ENCODE measurements around the gene EOMES.

DNA sequence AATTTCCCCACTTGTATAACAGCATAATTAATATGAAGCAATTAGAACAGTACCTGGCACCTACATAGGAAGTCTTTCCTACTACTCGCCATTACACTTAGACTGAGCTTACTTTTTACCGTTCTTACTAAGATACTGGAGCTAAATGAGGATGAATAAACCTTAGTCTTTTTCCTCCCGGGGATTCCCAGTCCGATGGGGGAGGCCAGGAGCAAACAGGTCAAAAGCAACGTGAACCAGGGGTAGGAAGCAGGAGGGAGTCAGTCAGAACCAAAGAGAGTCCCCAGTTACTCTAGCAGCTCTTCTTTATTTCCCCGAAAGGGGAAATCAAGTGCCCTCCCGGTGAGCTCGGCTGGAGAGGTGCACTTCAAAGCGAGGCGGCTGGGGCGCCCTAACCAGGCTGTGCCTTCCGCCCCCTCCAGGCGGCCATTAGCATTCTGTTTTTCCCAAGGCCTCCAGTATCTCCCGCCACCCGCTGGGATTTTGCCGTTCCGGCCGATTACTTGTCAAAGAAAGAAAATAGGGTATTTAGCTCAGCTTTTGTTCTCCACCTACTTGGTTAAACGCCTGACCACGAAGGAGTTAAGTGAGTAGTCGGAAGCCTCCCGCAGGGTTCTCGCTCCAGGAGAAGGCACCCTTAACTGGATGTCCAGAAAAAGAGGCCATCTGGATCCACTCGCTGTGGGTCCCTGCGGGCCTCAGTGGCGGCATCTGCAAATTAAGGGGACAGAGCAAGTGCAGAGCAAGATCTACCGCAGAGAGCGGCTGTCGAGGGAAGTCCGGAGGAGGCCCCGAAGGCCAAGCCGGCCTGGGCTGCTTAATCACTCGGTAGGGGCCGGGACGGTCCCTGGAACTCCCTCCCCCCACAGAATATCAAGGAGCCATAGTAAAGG, 6.3 kb upstream of the EOMES start:
- TF ChIP-seq, protein P1, sequence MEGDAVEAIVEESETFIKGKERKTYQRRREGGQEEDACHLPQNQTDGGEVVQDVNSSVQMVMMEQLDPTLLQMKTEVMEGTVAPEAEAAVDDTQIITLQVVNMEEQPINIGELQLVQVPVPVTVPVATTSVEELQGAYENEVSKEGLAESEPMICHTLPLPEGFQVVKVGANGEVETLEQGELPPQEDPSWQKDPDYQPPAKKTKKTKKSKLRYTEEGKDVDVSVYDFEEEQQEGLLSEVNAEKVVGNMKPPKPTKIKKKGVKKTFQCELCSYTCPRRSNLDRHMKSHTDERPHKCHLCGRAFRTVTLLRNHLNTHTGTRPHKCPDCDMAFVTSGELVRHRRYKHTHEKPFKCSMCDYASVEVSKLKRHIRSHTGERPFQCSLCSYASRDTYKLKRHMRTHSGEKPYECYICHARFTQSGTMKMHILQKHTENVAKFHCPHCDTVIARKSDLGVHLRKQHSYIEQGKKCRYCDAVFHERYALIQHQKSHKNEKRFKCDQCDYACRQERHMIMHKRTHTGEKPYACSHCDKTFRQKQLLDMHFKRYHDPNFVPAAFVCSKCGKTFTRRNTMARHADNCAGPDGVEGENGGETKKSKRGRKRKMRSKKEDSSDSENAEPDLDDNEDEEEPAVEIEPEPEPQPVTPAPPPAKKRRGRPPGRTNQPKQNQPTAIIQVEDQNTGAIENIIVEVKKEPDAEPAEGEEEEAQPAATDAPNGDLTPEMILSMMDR (IDR thresholded peaks at IDR 0.05; ENCODE audit: poor library complexity), result peak; percentile 16
- TF ChIP-seq EZH2 (IDR thresholded peaks at IDR 0.05; ENCODE audit: borderline replicate concordance), result peak; percentile 95

Data from hepatocyte (in vitro differentiated cells).